GM21528 (cell line): ENCODE results near the gene ZNF324.

Experiments used
- ATAC-seq: cut with Tn5 transposase; IDR thresholded peaks from one replicate; pipeline ENCODE4 v1.9.1; 2021; ENCODE audit warnings: mild to moderate bottlenecking, moderate library complexity; ENCODE audit not compliant: unreplicated experiment, low FRiP score

The ZNF324 gene

GRCh38 chr19:58519355-58520256, 52.7 kb downstream of the ZNF324 start, which contains the start of gene ZBTB45:
TSS of gene ZBTB45 (minus strand) at chr19:58519810. CDS start at chr19:58517673, 2,137 bp downstream.
- peak; percentile 81 for ATAC-seq

- no peak for ATAC-seq
Measured at GRCh38 chr19:58520257-58520599, 53.3 kb downstream of the ZNF324 start.

- ATAC-seq, result no peak
Measured at GRCh38 chr19:58521651-58522050, 54.8 kb downstream of the ZNF324 start.

GRCh38 chr19:58522709-58523108, 55.8 kb downstream of the ZNF324 start:
- no peak for ATAC-seq
